ENCODE measurements around the gene MEFV.
A peak's percentile ranks its signal among the peaks of the same experiment; 100 is the strongest.
"Not testable (repeated sequence)": the region's sequence is repeated elsewhere in the genome, so short reads cannot be mapped to it uniquely, and the experiment has no call there.

Gene MEFV

GRCh38 chr16:3256146-3256865 lies at the start of gene MEFV:
Gene MEFV (minus strand): TSS chr16:3256633. CDS start chr16:3256587, 46 bp downstream.
- DNase-seq (ENCODE audit: low read depth in 2 of 2), result no peak

- no peak for DNase-seq (ENCODE audit: low read depth in 2 of 2)
Measured at GRCh38 chr16:3306078-3306477, 49.6 kb upstream of the MEFV start.

GRCh38 chr16:3305109-3306068 lies 49.0 kb upstream of the MEFV start, which contains the start of the genes TIGD7 and ZNF75A:
Gene TIGD7 (minus strand): TSS chr16:3305430. CDS start chr16:3300614, 4,816 bp downstream.
Gene ZNF75A (plus strand): TSS chr16:3305497. CDS start chr16:3308429, 2,932 bp downstream.
- peak; percentile 63 to 69 for DNase-seq (ENCODE audit: low read depth in 2 of 2)

GRCh38 chr16:3304370-3304769 lies 47.9 kb upstream of the MEFV start:
- DNase-seq (ENCODE audit: low read depth in 2 of 2), result no peak

- DNase-seq (ENCODE audit: low read depth in 2 of 2), result no peak
Measured at GRCh38 chr16:3295783-3296182, 39.4 kb upstream of the MEFV start.

GRCh38 chr16:3295209-3295608 lies 38.8 kb upstream of the MEFV start:
- no peak for DNase-seq (ENCODE audit: low read depth in 2 of 2)

GRCh38 chr16:3292604-3293003 lies 36.2 kb upstream of the MEFV start:
- DNase-seq (ENCODE audit: low read depth in 2 of 2), result no peak

GRCh38 chr16:3289998-3290673 lies 33.7 kb upstream of the MEFV start:
- DNase-seq (ENCODE audit: low read depth in 2 of 2), result no peak

- no peak for DNase-seq (ENCODE audit: low read depth in 2 of 2)
Measured at GRCh38 chr16:3285131-3285530, 28.7 kb upstream of the MEFV start.

- DNase-seq (ENCODE audit: low read depth in 2 of 2), result no peak
Measured at GRCh38 chr16:3283543-3284447, 27.4 kb upstream of the MEFV start.

GRCh38 chr16:3282730-3283542 lies 26.5 kb upstream of the MEFV start, which contains the start of gene ZNF263:
Gene ZNF263 (plus strand): TSS chr16:3283491. CDS start chr16:3283819, 328 bp downstream.
- peak; percentile 82 to 91 for DNase-seq (ENCODE audit: low read depth in 2 of 2)

- DNase-seq (ENCODE audit: low read depth in 2 of 2), result no peak
Measured at GRCh38 chr16:3282103-3282729, 25.8 kb upstream of the MEFV start.

GRCh38 chr16:3281222-3281820 lies 24.9 kb upstream of the MEFV start:
- no peak for DNase-seq (ENCODE audit: low read depth in 2 of 2)

GRCh38 chr16:3276679-3277078 lies 20.2 kb upstream of the MEFV start:
- DNase-seq (ENCODE audit: low read depth in 2 of 2), result no peak

- DNase-seq (ENCODE audit: low read depth in 2 of 2), result no peak
Measured at GRCh38 chr16:3274947-3275346, 18.5 kb upstream of the MEFV start.

- DNase-seq (ENCODE audit: low read depth in 2 of 2), result no peak
Measured at GRCh38 chr16:3274490-3274889, 18.1 kb upstream of the MEFV start.

- not testable (repeated sequence) for DNase-seq (ENCODE audit: low read depth in 2 of 2)
Measured at GRCh38 chr16:3271281-3271680, 14.8 kb upstream of the MEFV start.

- not testable (repeated sequence) for DNase-seq (ENCODE audit: low read depth in 2 of 2)
Measured at GRCh38 chr16:3270718-3271117, 14.3 kb upstream of the MEFV start.

GRCh38 chr16:3268294-3268693 lies 11.9 kb upstream of the MEFV start:
- no peak for DNase-seq (ENCODE audit: low read depth in 2 of 2)

Data from stimulated activated CD8-positive, alpha-beta memory T cell treated with anti-CD3 and anti-CD28 coated beads, Interleukin-15, amount 100 ng/mL, for 4 hours (primary cell).